HepG2 (cell line): ENCODE data around the gene PTPMT1. TPM values are rescaled to one million over a fixed set of nuclear protein-coding genes. Genes with fewer than 3 reads are reported as not detected.

Experiments used
- HDAC2 ChIP-seq: sonication (generic); formaldehyde crosslinking; IDR thresholded peaks from 2 replicates; pipeline ENCODE4 v1.4.0; 2020; ENCODE audit warnings: missing genetic modification reagents
- ZNF724P ChIP-seq: sonication (generic); formaldehyde crosslinking; IDR thresholded peaks from 2 replicates; pipeline ENCODE4 v1.8.0; 2022; ENCODE audit warnings: missing genetic modification reagents, borderline replicate concordance
- polyA plus RNA-seq, 8 experiments: library from polyadenylated mRNA; depleted of rRNA in 3 of 8; stranded (reverse) in 7 of 8; unstranded in 1 of 8; fragments of >200 nt; fragmentation: Illumina TruSeq in 4 of 8; extraction: Trizol in 4 of 8; gene quantifications; 2 replicates each; pipeline versions ENCODE4 v1.2.1 to v1.2.3, GENCODE V29; 2011 to 2016; ENCODE audit warnings: low read depth in 4 of 8, missing spikeins in 1 of 8, mixed read lengths in 1 of 8; ENCODE audit not compliant: insufficient read depth in 1 of 8
- total RNA-seq, 5 experiments: library from RNA; depleted of rRNA; stranded (reverse); fragments of >200 nt; fragmentation: Illumina TruSeq; extraction: Trizol; gene quantifications; 2 replicates each; pipeline ENCODE4 v1.2.3, GENCODE V29; 2016; ENCODE audit warnings: low read depth in 1 of 5
- TF ChIP-seq, protein P1 (sequence below): sonication (generic); formaldehyde crosslinking; IDR thresholded peaks from 2 replicates; pipeline ENCODE4 v1.9.0; 2021; ENCODE audit warnings: mild to moderate bottlenecking, missing genetic modification reagents
- TF ChIP-seq, protein P2 (sequence below): sonication (generic); formaldehyde crosslinking; IDR thresholded peaks from 2 replicates; pipeline ENCODE4 v1.5.1; 2020; ENCODE audit warnings: mild to moderate bottlenecking, missing genetic modification reagents, borderline replicate concordance
- TF ChIP-seq, protein P3 (sequence below): sonication (generic); formaldehyde crosslinking; IDR thresholded peaks from 2 replicates; pipeline ENCODE4 v1.4.0; 2020; ENCODE audit warnings: missing genetic modification reagents, borderline replicate concordance
- TF ChIP-seq, protein P4 (sequence below): sonication (generic); formaldehyde crosslinking; IDR thresholded peaks from 2 replicates; pipeline ENCODE4 v1.5.1; 2020; ENCODE audit warnings: missing genetic modification reagents, mild to moderate bottlenecking, borderline replicate concordance

The PTPMT1 gene
- total and polyA plus RNA-seq, 2 of the 13 experiments (the other 11 are each of a cell fraction or from before 2014, with no cell fraction given): 55.6 to 129 TPM

GRCh38 chr11:47565340-47566148 lies at the start of gene PTPMT1 (continued):
- TF ChIP-seq, protein P1, sequence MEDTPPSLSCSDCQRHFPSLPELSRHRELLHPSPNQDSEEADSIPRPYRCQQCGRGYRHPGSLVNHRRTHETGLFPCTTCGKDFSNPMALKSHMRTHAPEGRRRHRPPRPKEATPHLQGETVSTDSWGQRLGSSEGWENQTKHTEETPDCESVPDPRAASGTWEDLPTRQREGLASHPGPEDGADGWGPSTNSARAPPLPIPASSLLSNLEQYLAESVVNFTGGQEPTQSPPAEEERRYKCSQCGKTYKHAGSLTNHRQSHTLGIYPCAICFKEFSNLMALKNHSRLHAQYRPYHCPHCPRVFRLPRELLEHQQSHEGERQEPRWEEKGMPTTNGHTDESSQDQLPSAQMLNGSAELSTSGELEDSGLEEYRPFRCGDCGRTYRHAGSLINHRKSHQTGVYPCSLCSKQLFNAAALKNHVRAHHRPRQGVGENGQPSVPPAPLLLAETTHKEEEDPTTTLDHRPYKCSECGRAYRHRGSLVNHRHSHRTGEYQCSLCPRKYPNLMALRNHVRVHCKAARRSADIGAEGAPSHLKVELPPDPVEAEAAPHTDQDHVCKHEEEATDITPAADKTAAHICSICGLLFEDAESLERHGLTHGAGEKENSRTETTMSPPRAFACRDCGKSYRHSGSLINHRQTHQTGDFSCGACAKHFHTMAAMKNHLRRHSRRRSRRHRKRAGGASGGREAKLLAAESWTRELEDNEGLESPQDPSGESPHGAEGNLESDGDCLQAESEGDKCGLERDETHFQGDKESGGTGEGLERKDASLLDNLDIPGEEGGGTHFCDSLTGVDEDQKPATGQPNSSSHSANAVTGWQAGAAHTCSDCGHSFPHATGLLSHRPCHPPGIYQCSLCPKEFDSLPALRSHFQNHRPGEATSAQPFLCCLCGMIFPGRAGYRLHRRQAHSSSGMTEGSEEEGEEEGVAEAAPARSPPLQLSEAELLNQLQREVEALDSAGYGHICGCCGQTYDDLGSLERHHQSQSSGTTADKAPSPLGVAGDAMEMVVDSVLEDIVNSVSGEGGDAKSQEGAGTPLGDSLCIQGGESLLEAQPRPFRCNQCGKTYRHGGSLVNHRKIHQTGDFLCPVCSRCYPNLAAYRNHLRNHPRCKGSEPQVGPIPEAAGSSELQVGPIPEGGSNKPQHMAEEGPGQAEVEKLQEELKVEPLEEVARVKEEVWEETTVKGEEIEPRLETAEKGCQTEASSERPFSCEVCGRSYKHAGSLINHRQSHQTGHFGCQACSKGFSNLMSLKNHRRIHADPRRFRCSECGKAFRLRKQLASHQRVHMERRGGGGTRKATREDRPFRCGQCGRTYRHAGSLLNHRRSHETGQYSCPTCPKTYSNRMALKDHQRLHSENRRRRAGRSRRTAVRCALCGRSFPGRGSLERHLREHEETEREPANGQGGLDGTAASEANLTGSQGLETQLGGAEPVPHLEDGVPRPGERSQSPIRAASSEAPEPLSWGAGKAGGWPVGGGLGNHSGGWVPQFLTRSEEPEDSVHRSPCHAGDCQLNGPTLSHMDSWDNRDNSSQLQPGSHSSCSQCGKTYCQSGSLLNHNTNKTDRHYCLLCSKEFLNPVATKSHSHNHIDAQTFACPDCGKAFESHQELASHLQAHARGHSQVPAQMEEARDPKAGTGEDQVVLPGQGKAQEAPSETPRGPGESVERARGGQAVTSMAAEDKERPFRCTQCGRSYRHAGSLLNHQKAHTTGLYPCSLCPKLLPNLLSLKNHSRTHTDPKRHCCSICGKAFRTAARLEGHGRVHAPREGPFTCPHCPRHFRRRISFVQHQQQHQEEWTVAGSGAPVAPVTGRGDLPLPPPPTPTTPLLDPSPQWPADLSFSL (CRISPR knock-in tag): no peak
- TF ChIP-seq, protein P2, sequence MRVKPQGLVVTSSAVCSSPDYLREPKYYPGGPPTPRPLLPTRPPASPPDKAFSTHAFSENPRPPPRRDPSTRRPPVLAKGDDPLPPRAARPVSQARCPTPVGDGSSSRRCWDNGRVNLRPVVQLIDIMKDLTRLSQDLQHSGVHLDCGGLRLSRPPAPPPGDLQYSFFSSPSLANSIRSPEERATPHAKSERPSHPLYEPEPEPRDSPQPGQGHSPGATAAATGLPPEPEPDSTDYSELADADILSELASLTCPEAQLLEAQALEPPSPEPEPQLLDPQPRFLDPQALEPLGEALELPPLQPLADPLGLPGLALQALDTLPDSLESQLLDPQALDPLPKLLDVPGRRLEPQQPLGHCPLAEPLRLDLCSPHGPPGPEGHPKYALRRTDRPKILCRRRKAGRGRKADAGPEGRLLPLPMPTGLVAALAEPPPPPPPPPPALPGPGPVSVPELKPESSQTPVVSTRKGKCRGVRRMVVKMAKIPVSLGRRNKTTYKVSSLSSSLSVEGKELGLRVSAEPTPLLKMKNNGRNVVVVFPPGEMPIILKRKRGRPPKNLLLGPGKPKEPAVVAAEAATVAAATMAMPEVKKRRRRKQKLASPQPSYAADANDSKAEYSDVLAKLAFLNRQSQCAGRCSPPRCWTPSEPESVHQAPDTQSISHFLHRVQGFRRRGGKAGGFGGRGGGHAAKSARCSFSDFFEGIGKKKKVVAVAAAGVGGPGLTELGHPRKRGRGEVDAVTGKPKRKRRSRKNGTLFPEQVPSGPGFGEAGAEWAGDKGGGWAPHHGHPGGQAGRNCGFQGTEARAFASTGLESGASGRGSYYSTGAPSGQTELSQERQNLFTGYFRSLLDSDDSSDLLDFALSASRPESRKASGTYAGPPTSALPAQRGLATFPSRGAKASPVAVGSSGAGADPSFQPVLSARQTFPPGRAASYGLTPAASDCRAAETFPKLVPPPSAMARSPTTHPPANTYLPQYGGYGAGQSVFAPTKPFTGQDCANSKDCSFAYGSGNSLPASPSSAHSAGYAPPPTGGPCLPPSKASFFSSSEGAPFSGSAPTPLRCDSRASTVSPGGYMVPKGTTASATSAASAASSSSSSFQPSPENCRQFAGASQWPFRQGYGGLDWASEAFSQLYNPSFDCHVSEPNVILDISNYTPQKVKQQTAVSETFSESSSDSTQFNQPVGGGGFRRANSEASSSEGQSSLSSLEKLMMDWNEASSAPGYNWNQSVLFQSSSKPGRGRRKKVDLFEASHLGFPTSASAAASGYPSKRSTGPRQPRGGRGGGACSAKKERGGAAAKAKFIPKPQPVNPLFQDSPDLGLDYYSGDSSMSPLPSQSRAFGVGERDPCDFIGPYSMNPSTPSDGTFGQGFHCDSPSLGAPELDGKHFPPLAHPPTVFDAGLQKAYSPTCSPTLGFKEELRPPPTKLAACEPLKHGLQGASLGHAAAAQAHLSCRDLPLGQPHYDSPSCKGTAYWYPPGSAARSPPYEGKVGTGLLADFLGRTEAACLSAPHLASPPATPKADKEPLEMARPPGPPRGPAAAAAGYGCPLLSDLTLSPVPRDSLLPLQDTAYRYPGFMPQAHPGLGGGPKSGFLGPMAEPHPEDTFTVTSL (CRISPR knock-in tag): no peak
- TF ChIP-seq, protein P3, sequence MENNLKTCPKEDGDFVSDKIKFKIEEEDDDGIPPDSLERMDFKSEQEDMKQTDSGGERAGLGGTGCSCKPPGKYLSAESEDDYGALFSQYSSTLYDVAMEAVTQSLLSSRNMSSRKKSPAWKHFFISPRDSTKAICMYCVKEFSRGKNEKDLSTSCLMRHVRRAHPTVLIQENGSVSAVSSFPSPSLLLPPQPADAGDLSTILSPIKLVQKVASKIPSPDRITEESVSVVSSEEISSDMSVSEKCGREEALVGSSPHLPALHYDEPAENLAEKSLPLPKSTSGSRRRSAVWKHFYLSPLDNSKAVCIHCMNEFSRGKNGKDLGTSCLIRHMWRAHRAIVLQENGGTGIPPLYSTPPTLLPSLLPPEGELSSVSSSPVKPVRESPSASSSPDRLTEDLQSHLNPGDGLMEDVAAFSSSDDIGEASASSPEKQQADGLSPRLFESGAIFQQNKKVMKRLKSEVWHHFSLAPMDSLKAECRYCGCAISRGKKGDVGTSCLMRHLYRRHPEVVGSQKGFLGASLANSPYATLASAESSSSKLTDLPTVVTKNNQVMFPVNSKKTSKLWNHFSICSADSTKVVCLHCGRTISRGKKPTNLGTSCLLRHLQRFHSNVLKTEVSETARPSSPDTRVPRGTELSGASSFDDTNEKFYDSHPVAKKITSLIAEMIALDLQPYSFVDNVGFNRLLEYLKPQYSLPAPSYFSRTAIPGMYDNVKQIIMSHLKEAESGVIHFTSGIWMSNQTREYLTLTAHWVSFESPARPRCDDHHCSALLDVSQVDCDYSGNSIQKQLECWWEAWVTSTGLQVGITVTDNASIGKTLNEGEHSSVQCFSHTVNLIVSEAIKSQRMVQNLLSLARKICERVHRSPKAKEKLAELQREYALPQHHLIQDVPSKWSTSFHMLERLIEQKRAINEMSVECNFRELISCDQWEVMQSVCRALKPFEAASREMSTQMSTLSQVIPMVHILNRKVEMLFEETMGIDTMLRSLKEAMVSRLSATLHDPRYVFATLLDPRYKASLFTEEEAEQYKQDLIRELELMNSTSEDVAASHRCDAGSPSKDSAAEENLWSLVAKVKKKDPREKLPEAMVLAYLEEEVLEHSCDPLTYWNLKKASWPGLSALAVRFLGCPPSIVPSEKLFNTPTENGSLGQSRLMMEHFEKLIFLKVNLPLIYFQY (CRISPR knock-in tag): no peak
- TF ChIP-seq, protein P4, sequence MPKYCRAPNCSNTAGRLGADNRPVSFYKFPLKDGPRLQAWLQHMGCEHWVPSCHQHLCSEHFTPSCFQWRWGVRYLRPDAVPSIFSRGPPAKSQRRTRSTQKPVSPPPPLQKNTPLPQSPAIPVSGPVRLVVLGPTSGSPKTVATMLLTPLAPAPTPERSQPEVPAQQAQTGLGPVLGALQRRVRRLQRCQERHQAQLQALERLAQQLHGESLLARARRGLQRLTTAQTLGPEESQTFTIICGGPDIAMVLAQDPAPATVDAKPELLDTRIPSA (CRISPR knock-in tag): 0 out of 2 replicates have a peak, but pooled peaks have one; percentile 73
- TF ChIP-seq HDAC2 (CRISPR knock-in tag): no peak
- 0 out of 2 replicates have a peak, but pooled peaks have one; percentile 18 for TF ChIP-seq ZNF724P (CRISPR knock-in tag)
